GM19438 (cell line): ENCODE results near the gene P4HA3.

Source experiments
- ATAC-seq: cut with Tn5 transposase; IDR thresholded peaks from one replicate; pipeline ENCODE4 v1.9.1; 2021; ENCODE audit warnings: low read depth; ENCODE audit not compliant: unreplicated experiment

The P4HA3 gene

GRCh38 chr11:74318241-74318932, 6.9 kb upstream of the P4HA3 start:
- no peak for ATAC-seq

GRCh38 chr11:74316772-74317505, 5.5 kb upstream of the P4HA3 start:
- ATAC-seq: no peak

- no peak for ATAC-seq
These were observed 886 bp upstream of the P4HA3 start for GRCh38 chr11:74312326-74312725.

GRCh38 chr11:74310857-74311256, 583 bp downstream of the P4HA3 start:
- no peak for ATAC-seq

GRCh38 chr11:74307434-74307833, 4.0 kb downstream of the P4HA3 start:
- ATAC-seq: no peak

GRCh38 chr11:74306435-74307175, 4.8 kb downstream of the P4HA3 start:
- no peak for ATAC-seq

- ATAC-seq: no peak
These were observed 12.4 kb downstream of the P4HA3 start for GRCh38 chr11:74299015-74299414.

GRCh38 chr11:74297484-74297883, 14.0 kb downstream of the P4HA3 start:
- no peak for ATAC-seq

GRCh38 chr11:74288911-74289310, 22.5 kb downstream of the P4HA3 start:
- ATAC-seq: no peak

GRCh38 chr11:74288161-74288560, 23.3 kb downstream of the P4HA3 start:
- ATAC-seq: no peak

GRCh38 chr11:74284466-74284865, 27.0 kb downstream of the P4HA3 start:
- ATAC-seq: no peak

GRCh38 chr11:74283580-74284180, 27.8 kb downstream of the P4HA3 start:
- ATAC-seq: no peak

GRCh38 chr11:74282914-74283371, 28.5 kb downstream of the P4HA3 start:
- no peak for ATAC-seq

GRCh38 chr11:74282421-74282820, 29.0 kb downstream of the P4HA3 start:
- no peak for ATAC-seq

GRCh38 chr11:74280494-74280893, 30.9 kb downstream of the P4HA3 start:
- ATAC-seq: no peak

GRCh38 chr11:74279256-74279655, 32.2 kb downstream of the P4HA3 start:
- no peak for ATAC-seq

- no peak for ATAC-seq
These were observed 32.7 kb downstream of the P4HA3 start for GRCh38 chr11:74278721-74279161.

GRCh38 chr11:74278103-74278502, 33.3 kb downstream of the P4HA3 start:
- no peak for ATAC-seq

- ATAC-seq: no peak
These were observed 34.9 kb downstream of the P4HA3 start for GRCh38 chr11:74276581-74276980.

GRCh38 chr11:74272276-74272675, 39.2 kb downstream of the P4HA3 start:
- no peak for ATAC-seq
